ENCODE measurements around the gene CTXN1.

CTXN1 gene

DNA sequence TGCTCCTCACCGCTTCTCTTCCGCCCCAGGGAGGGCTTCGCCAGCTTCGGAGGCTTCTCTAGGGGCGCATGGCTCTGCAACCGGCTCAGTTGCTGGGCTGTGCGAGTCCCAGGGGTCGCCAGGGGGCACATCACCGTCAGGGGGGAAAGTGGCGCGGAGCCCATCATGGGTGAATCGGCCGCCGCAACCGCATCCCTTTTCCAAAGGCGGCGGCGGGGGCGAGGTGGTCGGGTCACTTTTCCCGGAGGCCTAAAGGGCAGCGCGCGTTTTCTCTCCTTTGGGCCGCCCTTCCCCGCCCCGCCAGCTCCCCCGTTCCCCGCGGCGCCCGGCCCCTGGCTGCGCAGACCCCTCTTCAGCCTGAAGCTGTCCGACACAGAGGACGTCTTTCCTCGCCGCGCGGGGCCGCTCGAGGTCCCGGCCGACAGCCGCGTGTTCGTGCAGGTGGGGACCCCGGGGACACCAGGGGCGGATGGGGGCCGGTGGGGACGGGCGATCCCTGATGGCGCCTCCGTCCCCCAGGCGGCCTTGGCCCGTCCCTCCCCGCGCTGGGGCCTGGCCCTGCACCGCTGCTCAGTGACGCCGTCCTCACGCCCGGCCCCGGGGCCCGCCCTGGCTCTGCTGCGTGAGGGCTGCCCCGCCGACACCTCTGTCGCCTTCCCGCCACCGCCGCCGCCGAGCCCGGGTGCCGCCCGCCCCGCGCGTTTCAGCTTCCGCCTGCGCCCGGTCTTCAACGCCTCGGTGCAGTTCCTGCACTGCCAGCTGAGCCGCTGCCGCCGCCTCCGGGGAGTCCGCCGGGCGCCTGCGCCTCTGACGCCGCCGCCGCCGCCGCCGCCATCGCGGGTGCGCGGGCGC lies 9.6 kb downstream of the CTXN1 start:
- Histone ChIP-seq H3K4me1 (ENCODE audit: control insufficient read depth, insufficient read depth, low read depth, low read length) (peaks cover 35% of the 10 kb centered on the region), H3K36me3 (ENCODE audit: control insufficient read depth in 1 of 2, insufficient read depth in 2 of 2, low read depth in 1 of 2, low read length in 2 of 2) (peaks cover 17 to 35% of the 10 kb centered on the region in 2 experiments), H3K79me1 (replicated peaks; ENCODE audit: low read length, poor library complexity, severe bottlenecking) (peaks cover 5% of the 10 kb centered on the region), H3K9me3 (ENCODE audit: control insufficient read depth, low read length) (no peaks in the 10 kb centered on the region), H3K27ac (ENCODE audit: low read length, poor library complexity, severe bottlenecking) (no peak overlapping the region), H3K4ac (ENCODE audit: low read depth in 1 of 2, low read length in 2 of 2) (no peak overlapping the region), H2AK5ac (ENCODE audit: low read length, severe bottlenecking) (no peak overlapping the region), H2BK120ac (ENCODE audit: low read depth, low read length) (no peak overlapping the region), H3K27me3 (ENCODE audit: control insufficient read depth in 1 of 2, insufficient read depth in 1 of 2, low read length in 2 of 2) (peaks cover 21 to 31% of the 10 kb centered on the region in 2 experiments), H3K4me2 (ENCODE audit: low read length, poor library complexity, severe bottlenecking) (peak overlapping the region; percentile 54), H2BK15ac (ENCODE audit: low read depth, poor library complexity, severe bottlenecking) (peak overlapping the region; percentile 60), H3K14ac (ENCODE audit: low read length in 2 of 2) (peak overlapping the region in 1 of 2 experiments; percentile 74), H4K8ac (ENCODE audit: low read length) (peak overlapping the region; percentile 93), H2AFZ (ENCODE audit: low read depth, low read length) (peak overlapping the region; percentile 16), H2BK5ac (ENCODE audit: low read depth, low read length, poor library complexity, severe bottlenecking) (no peak overlapping the region), H3K18ac (ENCODE audit: low read depth in 1 of 2, low read length in 2 of 2) (peak overlapping the region; percentile 50 to 73), H4K91ac (ENCODE audit: low read length) (peak overlapping the region; percentile 58), H2BK12ac (ENCODE audit: low read length in 2 of 2) (no peak overlapping the region), H3K4me3 (ENCODE audit: insufficient read depth in 1 of 2, low read depth in 1 of 2, low read length in 2 of 2) (peak overlapping the region; percentile 49 to 63), H3K9ac (ENCODE audit: low read length) (peak overlapping the region; percentile 38), H3K23ac (ENCODE audit: low read length in 2 of 2) (peak overlapping the region in 1 of 2 experiments; percentile 36)
- 2% methylated on average over 100 of the region's 104 CpGs for WGBS
- peak; percentile 23 for DNase-seq

- 70% methylated on average over 24 of the region's 24 CpGs for WGBS
- no peaks in the 10 kb centered on the region for H3K9me3 ChIP-seq (ENCODE audit: control insufficient read depth, low read length)
Observed at GRCh38 chr19:7915250-7916102, 10.5 kb downstream of the CTXN1 start.

GRCh38 chr19:7914598-7915045 lies 11.3 kb downstream of the CTXN1 start, which contains the start of gene TGFBR3L:
TSS of gene TGFBR3L (plus strand) at chr19:7914830.
- 93% methylated on average over 11 of the region's 12 CpGs for WGBS
- DNase-seq: no peak
- Histone ChIP-seq H2AK5ac (ENCODE audit: low read length, severe bottlenecking) (no peak within 1 kb of the TSS), H3K9ac (ENCODE audit: low read length) (no peak within 1 kb of the TSS), H3K23ac (ENCODE audit: low read length in 2 of 2) (peak within 1 kb of the TSS in 1 of 2 experiments; percentile 57), H3K18ac (ENCODE audit: low read depth in 1 of 2, low read length in 2 of 2) (no peak within 1 kb of the TSS), H3K9me3 (ENCODE audit: control insufficient read depth, low read length) (no peaks in the 10 kb centered on the region), H3K4me3 (ENCODE audit: insufficient read depth in 1 of 2, low read depth in 1 of 2, low read length in 2 of 2) (no peak within 1 kb of the TSS), H3K4me1 (ENCODE audit: control insufficient read depth, insufficient read depth, low read depth, low read length) (peaks cover 26% of the 10 kb centered on the region), H3K14ac (ENCODE audit: low read length in 2 of 2) (no peak within 1 kb of the TSS), H2BK5ac (ENCODE audit: low read depth, low read length, poor library complexity, severe bottlenecking) (no peak within 1 kb of the TSS), H3K4ac (ENCODE audit: low read depth in 1 of 2, low read length in 2 of 2) (no peak within 1 kb of the TSS), H2BK15ac (ENCODE audit: low read depth, poor library complexity, severe bottlenecking) (peak within 1 kb of the TSS; percentile 60), H4K8ac (ENCODE audit: low read length) (peak within 1 kb of the TSS; percentile 24), H3K79me1 (replicated peaks; ENCODE audit: low read length, poor library complexity, severe bottlenecking) (peaks cover 17% of the 10 kb centered on the region), H3K4me2 (ENCODE audit: low read length, poor library complexity, severe bottlenecking) (no peak within 1 kb of the TSS), H3K27me3 (ENCODE audit: control insufficient read depth in 1 of 2, insufficient read depth in 1 of 2, low read length in 2 of 2) (peaks cover 21 to 31% of the 10 kb centered on the region in 2 experiments), H2AFZ (ENCODE audit: low read depth, low read length) (no peak within 1 kb of the TSS), H2BK120ac (ENCODE audit: low read depth, low read length) (no peak within 1 kb of the TSS), H4K91ac (ENCODE audit: low read length) (no peak within 1 kb of the TSS), H3K36me3 (ENCODE audit: control insufficient read depth in 1 of 2, insufficient read depth in 2 of 2, low read depth in 1 of 2, low read length in 2 of 2) (peaks cover 28 to 52% of the 10 kb centered on the region in 2 experiments), H2BK12ac (ENCODE audit: low read length in 2 of 2) (no peak within 1 kb of the TSS), H3K27ac (ENCODE audit: low read length, poor library complexity, severe bottlenecking) (no peak within 1 kb of the TSS)

More at GRCh38 chr19:7915250-7916102, 10.5 kb downstream of the CTXN1 start:
- H3K4me2 ChIP-seq (ENCODE audit: low read length, poor library complexity, severe bottlenecking): peak overlapping the region; percentile 54
- H2AK5ac ChIP-seq (ENCODE audit: low read length, severe bottlenecking): no peak overlapping the region
- H2BK120ac ChIP-seq (ENCODE audit: low read depth, low read length): no peak overlapping the region
- H3K36me3 ChIP-seq (ENCODE audit: control insufficient read depth in 1 of 2, insufficient read depth in 2 of 2, low read depth in 1 of 2, low read length in 2 of 2): peaks cover 25 to 43% of the 10 kb centered on the region in 2 experiments
- peak overlapping the region in 1 of 2 experiments; percentile 63 for H3K4me3 ChIP-seq (ENCODE audit: insufficient read depth in 1 of 2, low read depth in 1 of 2, low read length in 2 of 2)
- H3K18ac ChIP-seq (ENCODE audit: low read depth in 1 of 2, low read length in 2 of 2): no peak overlapping the region
- no peak overlapping the region for H3K14ac ChIP-seq (ENCODE audit: low read length in 2 of 2)
- no peak overlapping the region for H2BK5ac ChIP-seq (ENCODE audit: low read depth, low read length, poor library complexity, severe bottlenecking)
- peak overlapping the region in 1 of 2 experiments; percentile 57 for H3K23ac ChIP-seq (ENCODE audit: low read length in 2 of 2)
- H4K91ac ChIP-seq (ENCODE audit: low read length): no peak overlapping the region
- H3K27me3 ChIP-seq (ENCODE audit: control insufficient read depth in 1 of 2, insufficient read depth in 1 of 2, low read length in 2 of 2): peaks cover 21 to 31% of the 10 kb centered on the region in 2 experiments
- H3K27ac ChIP-seq (ENCODE audit: low read length, poor library complexity, severe bottlenecking): no peak overlapping the region
- no peak for DNase-seq
- H3K4me1 ChIP-seq (ENCODE audit: control insufficient read depth, insufficient read depth, low read depth, low read length): peaks cover 30% of the 10 kb centered on the region
- no peak overlapping the region for H3K4ac ChIP-seq (ENCODE audit: low read depth in 1 of 2, low read length in 2 of 2)
- peak overlapping the region; percentile 60 for H2BK15ac ChIP-seq (ENCODE audit: low read depth, poor library complexity, severe bottlenecking)
- no peak overlapping the region for H2AFZ ChIP-seq (ENCODE audit: low read depth, low read length)
- H3K79me1 ChIP-seq (replicated peaks; ENCODE audit: low read length, poor library complexity, severe bottlenecking): peaks cover 10% of the 10 kb centered on the region
- peak overlapping the region; percentile 38 for H3K9ac ChIP-seq (ENCODE audit: low read length)
- H4K8ac ChIP-seq (ENCODE audit: low read length): peak overlapping the region; percentile 24
- no peak overlapping the region for H2BK12ac ChIP-seq (ENCODE audit: low read length in 2 of 2)

All from mesenchymal stem cell (in vitro differentiated cells and primary cell).